Measurements from ENCODE around the gene MEIS1. TPM values are rescaled to one million over a fixed set of nuclear protein-coding genes. Genes with fewer than 3 reads are reported as not detected.
A peak's percentile ranks its signal among the peaks of the same experiment; 100 is the strongest.

The MEIS1 gene
- polyA plus RNA-seq, 1 experiment: 107 TPM

- no peaks in the 10 kb centered on the region for H3K27me3 ChIP-seq (ENCODE audit: control insufficient read depth, insufficient read depth, low read length)
- ChIA-PET CTCF (interaction anchor here (0.6 kb wide), 1 partner anchor 801 kb away, joined by 3 read pairs; no protein-coding TSS in a partner anchor), POLR2A (interaction anchor here (6.2 kb wide), 1 partner anchor 7 kb away, joined by 113 read pairs; the partner anchor contains the start of gene MEIS1)
- H3K9me3 ChIP-seq (ENCODE audit: control insufficient read depth, insufficient read depth, low read length): no peaks in the 10 kb centered on the region; the same call in 1 of the 2 replicates
- H3K27ac ChIP-seq (ENCODE audit: low read depth, low read length): peak overlapping the region; percentile 97
- TF ChIP-seq CTCF (IDR thresholded peaks at IDR 0.05; ENCODE audit: low read depth, low read length): no peak
- peak overlapping the region; percentile 91 for H3K4me3 ChIP-seq (ENCODE audit: low read depth, low read length)
- no peak for DNase-seq (ENCODE audit: low read depth, low spot score)
Observed at GRCh38 chr2:66443186-66443978, 8.5 kb downstream of the MEIS1 start.

GRCh38 chr2:66443979-66444861 lies 9.3 kb downstream of the MEIS1 start:
- ChIA-PET POLR2A (interaction anchor here (0.7 to 6.2 kb wide), 5 partner anchors 8 to 143 kb away, joined by 4 to 113 read pairs (median 8); partner anchors contain the start of gene MEIS1), CTCF (interaction anchor here (1.1 to 1.6 kb wide), 6 partner anchors 7 to 1207 kb away, joined by 3 to 8 read pairs (median 4); no protein-coding TSS in a partner anchor)
- TF ChIP-seq CTCF (IDR thresholded peaks at IDR 0.05; ENCODE audit: low read depth, low read length): no peak
- Histone ChIP-seq H3K4me3 (ENCODE audit: low read depth, low read length) (peak overlapping the region; percentile 91), H3K27ac (ENCODE audit: low read depth, low read length) (peak overlapping the region; percentile 97), H3K27me3 (ENCODE audit: control insufficient read depth, insufficient read depth, low read length) (no peaks in the 10 kb centered on the region), H3K9me3 (ENCODE audit: control insufficient read depth, insufficient read depth, low read length) (no peaks in the 10 kb centered on the region; the same call in 1 of the 2 replicates)
- no peak for DNase-seq (ENCODE audit: low read depth, low spot score)

- DNase-seq (ENCODE audit: low read depth, low spot score): no peak
- H3K9me3 ChIP-seq (ENCODE audit: control insufficient read depth, insufficient read depth, low read length): no peaks in the 10 kb centered on the region; the same call in 1 of the 2 replicates
- CTCF ChIA-PET: interaction anchor here (1.1 to 1.6 kb wide), 6 partner anchors 8 to 1205 kb away, joined by 3 to 8 read pairs (median 4); no protein-coding TSS in a partner anchor
- H3K27ac ChIP-seq (ENCODE audit: low read depth, low read length): peak overlapping the region; percentile 97
- H3K27me3 ChIP-seq (ENCODE audit: control insufficient read depth, insufficient read depth, low read length): no peaks in the 10 kb centered on the region
- peak overlapping the region; percentile 91 for H3K4me3 ChIP-seq (ENCODE audit: low read depth, low read length)
- peak; percentile 41 for TF ChIP-seq CTCF (IDR thresholded peaks at IDR 0.05; ENCODE audit: low read depth, low read length)
- POLR2A ChIA-PET: interaction anchor here (0.8 to 6.2 kb wide), 5 partner anchors 9 to 1206 kb away, joined by 3 to 113 read pairs (median 4); partner anchors contain the start of gene MEIS1
Observed at GRCh38 chr2:66445076-66445924, 10.4 kb downstream of the MEIS1 start.

GRCh38 chr2:66445925-66446871 lies 11.3 kb downstream of the MEIS1 start:
- CTCF ChIA-PET: interaction anchor here (1.5 to 1.6 kb wide), 2 partner anchors 17 to 128 kb away, joined by 4 to 8 read pairs; no protein-coding TSS in a partner anchor
- TF ChIP-seq CTCF (IDR thresholded peaks at IDR 0.05; ENCODE audit: low read depth, low read length): no peak; the same call in 1 of the 2 replicates
- peak overlapping the region; percentile 91 for H3K4me3 ChIP-seq (ENCODE audit: low read depth, low read length)
- H3K9me3 ChIP-seq (ENCODE audit: control insufficient read depth, insufficient read depth, low read length): no peaks in the 10 kb centered on the region; the same call in 1 of the 2 replicates
- POLR2A ChIA-PET: interaction anchor here (0.6 to 6.2 kb wide), 4 partner anchors 10 to 1205 kb away, joined by 3 to 113 read pairs (median 6); partner anchors contain the start of gene MEIS1
- H3K27ac ChIP-seq (ENCODE audit: low read depth, low read length): peak overlapping the region; percentile 97
- H3K27me3 ChIP-seq (ENCODE audit: control insufficient read depth, insufficient read depth, low read length): no peaks in the 10 kb centered on the region
- no peak for DNase-seq (ENCODE audit: low read depth, low spot score)
